GM12875 (cell line): ENCODE data around the gene BRD1.

Experiments used
- H3K4me3 ChIP-seq: one replicate; pipeline ENCODE4 v1.5.1; 2011; ENCODE audit warnings: low read depth, low read length, control low read depth
- CTCF ChIP-seq: IDR thresholded peaks from 2 replicates; pipeline ENCODE4 v1.5.1; 2011; ENCODE audit warnings: low read depth, mild to moderate bottlenecking, control low read depth, inconsistent platforms, low read length, moderate library complexity, borderline replicate concordance; ENCODE audit not compliant: insufficient read depth

The BRD1 gene

DNA sequence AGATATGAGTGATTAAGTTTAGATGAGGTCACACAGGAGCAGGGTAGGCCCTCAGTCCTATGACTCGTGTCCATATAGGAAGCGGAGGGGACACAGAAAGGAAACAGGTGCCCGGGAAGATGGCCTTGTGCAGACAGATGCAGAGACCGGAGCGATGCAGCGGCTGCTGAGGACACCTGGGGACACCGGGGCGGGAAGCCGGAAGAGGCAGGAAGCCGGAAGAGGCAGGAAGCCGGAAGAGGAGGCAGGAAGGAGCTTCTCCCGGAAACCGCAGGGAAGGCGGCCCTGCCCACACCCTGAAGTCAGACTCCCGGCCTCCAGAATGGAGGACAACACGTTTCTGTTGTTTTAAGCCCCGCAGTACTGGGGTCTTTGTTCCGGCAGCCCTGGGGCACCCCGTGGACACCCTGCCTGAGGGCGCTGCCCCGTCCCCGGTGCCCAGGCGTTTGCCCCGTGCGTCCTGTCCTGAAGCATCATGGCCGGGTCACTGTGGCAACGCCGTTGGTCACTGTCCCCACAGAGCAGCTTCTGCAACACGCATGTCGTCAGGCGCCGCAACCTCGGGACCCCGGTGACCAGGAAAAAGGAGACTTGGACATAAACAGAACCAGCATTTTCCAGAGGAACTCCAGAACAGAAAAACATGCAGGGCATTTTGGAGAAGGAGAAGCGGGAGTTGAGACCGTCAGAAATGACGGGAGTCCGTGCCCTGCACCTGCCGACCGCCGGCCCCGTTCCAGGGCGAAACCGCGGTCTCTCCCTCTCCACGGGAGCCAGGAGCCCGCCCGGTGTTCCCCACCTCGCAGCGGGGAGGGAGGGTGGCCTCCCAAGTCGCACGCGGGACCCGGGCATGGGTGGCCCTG, 103.4 kb downstream of the BRD1 start:
- no peak for TF ChIP-seq CTCF
- peak overlapping the region; percentile 36 for H3K4me3 ChIP-seq

- no peak overlapping the region for H3K4me3 ChIP-seq
- no peak for TF ChIP-seq CTCF
Observed at GRCh38 chr22:49723478-49724029, 104.1 kb downstream of the BRD1 start.
